HepG2 (cell line): ENCODE results near the gene CNDP1. TPM values are rescaled to one million over a fixed set of nuclear protein-coding genes. Genes with fewer than 3 reads are reported as not detected.

Experiments used
- HNF4G ChIP-seq, 2 experiments: sonication (generic) in 1 of 2; formaldehyde crosslinking in 1 of 2; IDR thresholded peaks; 2 replicates each; pipeline versions ENCODE4 v1.4.0 to v1.6.1; 2011 to 2020; ENCODE audit warnings: borderline replicate concordance in 2 of 2, low read depth in 2 of 2, mild to moderate bottlenecking in 2 of 2, low read length in 1 of 2, missing genetic modification reagents in 1 of 2, moderate library complexity in 1 of 2
- JUN ChIP-seq: sonication (generic); formaldehyde crosslinking; IDR thresholded peaks from 2 replicates; pipeline ENCODE4 v1.4.0; 2020; ENCODE audit warnings: mild to moderate bottlenecking, missing genetic modification reagents
- KDM5A ChIP-seq: fragments of 200-600 bp; sonication (generic); IDR thresholded peaks from 2 replicates; pipeline ENCODE4 v1.7.0; 2018; ENCODE audit warnings: antibody characterized with exemption, mild to moderate bottlenecking, low read length, borderline replicate concordance
- RCOR2 ChIP-seq: IDR thresholded peaks from 2 replicates; pipeline ENCODE4 v1.6.1; 2016; ENCODE audit warnings: missing biosample characterization, missing genetic modification reagents
- ZBTB38 ChIP-seq: sonication (generic); formaldehyde crosslinking; IDR thresholded peaks from 2 replicates; pipeline ENCODE4 v1.5.1; 2020; ENCODE audit warnings: mild to moderate bottlenecking, missing genetic modification reagents
- polyA plus RNA-seq, 8 experiments: library from polyadenylated mRNA; depleted of rRNA in 3 of 8; stranded (reverse) in 7 of 8; unstranded in 1 of 8; fragments of >200 nt; fragmentation: Illumina TruSeq in 4 of 8; extraction: Trizol in 4 of 8; gene quantifications; 2 replicates each; pipeline versions ENCODE4 v1.2.1 to v1.2.3, GENCODE V29; 2011 to 2016; ENCODE audit warnings: low read depth in 4 of 8, missing spikeins in 1 of 8, mixed read lengths in 1 of 8; ENCODE audit not compliant: insufficient read depth in 1 of 8
- total RNA-seq, 5 experiments: library from RNA; depleted of rRNA; stranded (reverse); fragments of >200 nt; fragmentation: Illumina TruSeq; extraction: Trizol; gene quantifications; 2 replicates each; pipeline ENCODE4 v1.2.3, GENCODE V29; 2016; ENCODE audit warnings: low read depth in 1 of 5
- TF ChIP-seq, protein P1 (sequence below): sonication (generic); formaldehyde crosslinking; IDR thresholded peaks from 2 replicates; pipeline ENCODE4 v1.4.0; 2020; ENCODE audit warnings: missing genetic modification reagents, low read depth, mild to moderate bottlenecking, borderline replicate concordance
- TF ChIP-seq, protein P2 (sequence below): sonication (generic); formaldehyde crosslinking; IDR thresholded peaks from 2 replicates; pipeline ENCODE4 v1.5.1; 2020; ENCODE audit warnings: mild to moderate bottlenecking, missing genetic modification reagents, moderate library complexity
- TF ChIP-seq, protein P3 (sequence below), 2 experiments: sonication (generic) in 1 of 2; formaldehyde crosslinking in 1 of 2; IDR thresholded peaks; 2 replicates each; pipeline versions ENCODE4 v1.4.0 to v1.6.1; 2018 to 2020; ENCODE audit warnings: missing genetic modification reagents in 2 of 2, borderline replicate concordance in 1 of 2, low read depth in 1 of 2, mild to moderate bottlenecking in 1 of 2, missing biosample characterization in 1 of 2
- TF ChIP-seq, protein P4 (sequence below): sonication (generic); formaldehyde crosslinking; IDR thresholded peaks from 2 replicates; pipeline ENCODE4 v1.8.0; 2022; ENCODE audit warnings: mild to moderate bottlenecking, missing genetic modification reagents, moderate library complexity
- TF ChIP-seq, protein P5 (sequence below), 2 experiments: sonication (generic) in 1 of 2; formaldehyde crosslinking in 1 of 2; IDR thresholded peaks; 2 replicates each; pipeline versions ENCODE4 v1.6.1 to v1.9.0; 2014 to 2022; ENCODE audit warnings: antibody characterized with exemption in 1 of 2, borderline replicate concordance in 1 of 2, inconsistent platforms in 1 of 2, low read depth in 1 of 2, missing genetic modification reagents in 1 of 2

CNDP1 gene
- total and polyA plus RNA-seq, 2 of the 13 experiments (the other 11 are each of a cell fraction or from before 2014, with no cell fraction given), result 0.01 TPM; not detected in 1

DNA sequence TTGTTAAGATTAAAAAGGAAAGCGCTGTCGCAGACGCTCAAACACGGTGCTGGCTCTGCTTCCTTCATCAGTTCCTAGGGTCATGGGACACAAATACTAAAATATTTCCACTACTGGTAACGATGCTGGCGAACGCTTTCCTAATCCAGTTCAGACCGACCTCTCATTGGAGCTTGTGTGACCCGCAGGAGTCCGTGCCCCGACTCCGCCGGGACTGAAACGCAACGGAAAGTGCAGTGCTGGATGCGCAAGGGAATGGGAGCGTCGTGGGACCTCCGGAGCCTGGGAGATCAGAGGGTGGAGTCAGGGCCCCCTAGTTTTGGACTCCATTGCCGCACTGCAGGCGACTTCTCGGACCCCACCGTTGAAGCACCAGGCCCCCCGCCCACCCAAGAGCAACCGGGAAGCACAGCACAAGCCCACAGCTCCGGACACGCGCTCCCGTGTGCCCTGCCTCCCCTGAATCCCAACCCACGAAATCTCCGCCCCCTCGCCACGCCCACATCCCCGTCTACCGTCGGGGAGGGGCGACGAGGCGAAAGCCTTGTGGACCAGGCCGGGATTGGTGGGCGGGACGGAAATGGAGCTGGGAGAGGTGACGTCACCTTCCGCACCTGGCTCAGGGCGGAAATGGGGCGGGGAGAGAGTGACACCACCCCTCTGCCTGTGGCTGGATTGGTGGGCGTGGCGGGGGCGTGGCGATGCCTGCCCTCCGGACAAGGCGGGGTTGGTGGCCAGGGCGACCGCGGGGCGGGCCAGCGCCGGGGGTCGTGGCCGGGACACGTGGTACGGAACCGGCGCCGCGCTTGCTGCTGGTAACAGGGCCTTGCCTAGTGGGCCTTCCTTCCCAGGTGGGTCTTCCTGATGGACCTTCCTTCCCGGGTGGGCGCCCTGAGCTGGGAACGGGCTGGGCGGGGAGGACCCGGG, 38.5 kb upstream of the CNDP1 start, which contains the start of gene CNDP2 (continued):
- TF ChIP-seq, protein P1, sequence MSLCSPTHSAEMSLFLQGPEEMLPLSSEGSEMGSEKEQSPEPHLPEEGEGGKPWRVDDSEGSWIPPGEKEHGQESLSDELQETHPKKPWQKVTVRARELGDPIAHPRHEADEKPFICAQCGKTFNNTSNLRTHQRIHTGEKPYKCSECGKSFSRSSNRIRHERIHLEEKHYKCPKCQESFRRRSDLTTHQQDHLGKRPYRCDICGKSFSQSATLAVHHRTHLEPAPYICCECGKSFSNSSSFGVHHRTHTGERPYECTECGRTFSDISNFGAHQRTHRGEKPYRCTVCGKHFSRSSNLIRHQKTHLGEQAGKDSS (CRISPR knock-in tag), result peak; percentile 82; the same call in 1 of the 2 replicates
- no peak for TF ChIP-seq KDM5A
- no peak for TF ChIP-seq HNF4G (IDR thresholded peaks at IDR 0.05; ENCODE audit: borderline replicate concordance, low read depth, low read length)
- TF ChIP-seq HNF4G (CRISPR knock-in tag; IDR thresholded peaks at IDR 0.05; ENCODE audit: borderline replicate concordance, low read depth), result peak; percentile 8; the same call in 1 of the 2 replicates
- TF ChIP-seq, protein P2, sequence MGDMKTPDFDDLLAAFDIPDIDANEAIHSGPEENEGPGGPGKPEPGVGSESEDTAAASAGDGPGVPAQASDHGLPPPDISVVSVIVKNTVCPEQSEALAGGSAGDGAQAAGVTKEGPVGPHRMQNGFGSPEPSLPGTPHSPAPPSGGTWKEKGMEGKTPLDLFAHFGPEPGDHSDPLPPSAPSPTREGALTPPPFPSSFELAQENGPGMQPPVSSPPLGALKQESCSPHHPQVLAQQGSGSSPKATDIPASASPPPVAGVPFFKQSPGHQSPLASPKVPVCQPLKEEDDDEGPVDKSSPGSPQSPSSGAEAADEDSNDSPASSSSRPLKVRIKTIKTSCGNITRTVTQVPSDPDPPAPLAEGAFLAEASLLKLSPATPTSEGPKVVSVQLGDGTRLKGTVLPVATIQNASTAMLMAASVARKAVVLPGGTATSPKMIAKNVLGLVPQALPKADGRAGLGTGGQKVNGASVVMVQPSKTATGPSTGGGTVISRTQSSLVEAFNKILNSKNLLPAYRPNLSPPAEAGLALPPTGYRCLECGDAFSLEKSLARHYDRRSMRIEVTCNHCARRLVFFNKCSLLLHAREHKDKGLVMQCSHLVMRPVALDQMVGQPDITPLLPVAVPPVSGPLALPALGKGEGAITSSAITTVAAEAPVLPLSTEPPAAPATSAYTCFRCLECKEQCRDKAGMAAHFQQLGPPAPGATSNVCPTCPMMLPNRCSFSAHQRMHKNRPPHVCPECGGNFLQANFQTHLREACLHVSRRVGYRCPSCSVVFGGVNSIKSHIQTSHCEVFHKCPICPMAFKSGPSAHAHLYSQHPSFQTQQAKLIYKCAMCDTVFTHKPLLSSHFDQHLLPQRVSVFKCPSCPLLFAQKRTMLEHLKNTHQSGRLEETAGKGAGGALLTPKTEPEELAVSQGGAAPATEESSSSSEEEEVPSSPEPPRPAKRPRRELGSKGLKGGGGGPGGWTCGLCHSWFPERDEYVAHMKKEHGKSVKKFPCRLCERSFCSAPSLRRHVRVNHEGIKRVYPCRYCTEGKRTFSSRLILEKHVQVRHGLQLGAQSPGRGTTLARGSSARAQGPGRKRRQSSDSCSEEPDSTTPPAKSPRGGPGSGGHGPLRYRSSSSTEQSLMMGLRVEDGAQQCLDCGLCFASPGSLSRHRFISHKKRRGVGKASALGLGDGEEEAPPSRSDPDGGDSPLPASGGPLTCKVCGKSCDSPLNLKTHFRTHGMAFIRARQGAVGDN (CRISPR knock-in tag), result peak; percentile 93
- TF ChIP-seq, protein P3, sequence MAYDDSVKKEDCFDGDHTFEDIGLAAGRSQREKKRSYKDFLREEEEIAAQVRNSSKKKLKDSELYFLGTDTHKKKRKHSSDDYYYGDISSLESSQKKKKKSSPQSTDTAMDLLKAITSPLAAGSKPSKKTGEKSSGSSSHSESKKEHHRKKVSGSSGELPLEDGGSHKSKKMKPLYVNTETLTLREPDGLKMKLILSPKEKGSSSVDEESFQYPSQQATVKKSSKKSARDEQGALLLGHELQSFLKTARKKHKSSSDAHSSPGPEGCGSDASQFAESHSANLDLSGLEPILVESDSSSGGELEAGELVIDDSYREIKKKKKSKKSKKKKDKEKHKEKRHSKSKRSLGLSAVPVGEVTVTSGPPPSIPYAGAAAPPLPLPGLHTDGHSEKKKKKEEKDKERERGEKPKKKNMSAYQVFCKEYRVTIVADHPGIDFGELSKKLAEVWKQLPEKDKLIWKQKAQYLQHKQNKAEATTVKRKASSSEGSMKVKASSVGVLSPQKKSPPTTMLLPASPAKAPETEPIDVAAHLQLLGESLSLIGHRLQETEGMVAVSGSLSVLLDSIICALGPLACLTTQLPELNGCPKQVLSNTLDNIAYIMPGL (CRISPR knock-in tag; IDR thresholded peaks at IDR 0.05; ENCODE audit: borderline replicate concordance in 1 of 2, low read depth in 1 of 2), result peak in 1 of 2 experiments; percentile 42; a peak in 3 of 4 replicates
- 0 out of 2 replicates have a peak, but pooled peaks have one; percentile 14 for TF ChIP-seq ZBTB38
- TF ChIP-seq, protein P4, sequence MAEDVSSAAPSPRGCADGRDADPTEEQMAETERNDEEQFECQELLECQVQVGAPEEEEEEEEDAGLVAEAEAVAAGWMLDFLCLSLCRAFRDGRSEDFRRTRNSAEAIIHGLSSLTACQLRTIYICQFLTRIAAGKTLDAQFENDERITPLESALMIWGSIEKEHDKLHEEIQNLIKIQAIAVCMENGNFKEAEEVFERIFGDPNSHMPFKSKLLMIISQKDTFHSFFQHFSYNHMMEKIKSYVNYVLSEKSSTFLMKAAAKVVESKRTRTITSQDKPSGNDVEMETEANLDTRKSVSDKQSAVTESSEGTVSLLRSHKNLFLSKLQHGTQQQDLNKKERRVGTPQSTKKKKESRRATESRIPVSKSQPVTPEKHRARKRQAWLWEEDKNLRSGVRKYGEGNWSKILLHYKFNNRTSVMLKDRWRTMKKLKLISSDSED (CRISPR knock-in tag), result no peak
- TF ChIP-seq, protein P5, sequence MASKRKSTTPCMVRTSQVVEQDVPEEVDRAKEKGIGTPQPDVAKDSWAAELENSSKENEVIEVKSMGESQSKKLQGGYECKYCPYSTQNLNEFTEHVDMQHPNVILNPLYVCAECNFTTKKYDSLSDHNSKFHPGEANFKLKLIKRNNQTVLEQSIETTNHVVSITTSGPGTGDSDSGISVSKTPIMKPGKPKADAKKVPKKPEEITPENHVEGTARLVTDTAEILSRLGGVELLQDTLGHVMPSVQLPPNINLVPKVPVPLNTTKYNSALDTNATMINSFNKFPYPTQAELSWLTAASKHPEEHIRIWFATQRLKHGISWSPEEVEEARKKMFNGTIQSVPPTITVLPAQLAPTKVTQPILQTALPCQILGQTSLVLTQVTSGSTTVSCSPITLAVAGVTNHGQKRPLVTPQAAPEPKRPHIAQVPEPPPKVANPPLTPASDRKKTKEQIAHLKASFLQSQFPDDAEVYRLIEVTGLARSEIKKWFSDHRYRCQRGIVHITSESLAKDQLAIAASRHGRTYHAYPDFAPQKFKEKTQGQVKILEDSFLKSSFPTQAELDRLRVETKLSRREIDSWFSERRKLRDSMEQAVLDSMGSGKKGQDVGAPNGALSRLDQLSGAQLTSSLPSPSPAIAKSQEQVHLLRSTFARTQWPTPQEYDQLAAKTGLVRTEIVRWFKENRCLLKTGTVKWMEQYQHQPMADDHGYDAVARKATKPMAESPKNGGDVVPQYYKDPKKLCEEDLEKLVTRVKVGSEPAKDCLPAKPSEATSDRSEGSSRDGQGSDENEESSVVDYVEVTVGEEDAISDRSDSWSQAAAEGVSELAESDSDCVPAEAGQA (IDR thresholded peaks at IDR 0.05; ENCODE audit: low read depth), result peak; percentile 70; the same call in 1 of the 2 replicates
- TF ChIP-seq, protein P5 (CRISPR knock-in tag; IDR thresholded peaks at IDR 0.05; ENCODE audit: borderline replicate concordance), result no peak
- TF ChIP-seq JUN, result peak; percentile 83; the same call in 1 of the 2 replicates
- no peak for TF ChIP-seq RCOR2 (CRISPR knock-in tag)
